Peyer's patch (tissue), 4 donors: ENCODE data around the gene RBP4.

ENCODE experiments used
- CTCF ChIP-seq, 6 experiments: fragments of 450-650 bp in 4 of 6; fragments of 200-600 bp in 2 of 6; sonication (generic) in 1 of 6; IDR thresholded peaks; one replicate each; pipeline ENCODE4 v1.5.1; 2017 to 2019; ENCODE audit warnings: antibody characterized with exemption in 6 of 6, mild to moderate bottlenecking in 3 of 6, moderate library complexity in 1 of 6
- POLR2A ChIP-seq, 2 donors: fragments of 450-650 bp; IDR thresholded peaks; one replicate each; pipeline ENCODE4 v1.5.1; 2017; ENCODE audit warnings: antibody characterized with exemption in 2 of 2, mild to moderate bottlenecking in 2 of 2, moderate library complexity in 2 of 2

GRCh38 chr10:93604146-93604545 lies 3.1 kb upstream of the RBP4 start:
- TF ChIP-seq CTCF (IDR thresholded peaks at IDR 0.05): no peak
- no peak for TF ChIP-seq POLR2A (IDR thresholded peaks at IDR 0.05)
